NK-92 (cell line): Measurements from ENCODE around the gene THBS2.
"Not testable (repeated sequence)": the region's sequence is repeated elsewhere in the genome, so short reads cannot be mapped to it uniquely, and the experiment has no call there.

Source experiments
- DNase-seq: peaks from one replicate; lab custom pipeline; 2025; ENCODE audit not compliant: unreplicated experiment; lab: John Stamatoyannopoulos, UW

Gene THBS2

GRCh38 chr6:169253337-169254238 is at the start of gene THBS2:
TSS of gene THBS2 (minus strand) at chr6:169253846. CDS start at chr6:169250784, 3,062 bp downstream.
- DNase-seq = no peak

- DNase-seq = no peak
These were observed 49.1 kb upstream of the THBS2 start for GRCh38 chr6:169302716-169303115.

- DNase-seq = no peak
These were observed 48.6 kb upstream of the THBS2 start for GRCh38 chr6:169302255-169302654.

GRCh38 chr6:169300916-169301315 is 47.3 kb upstream of the THBS2 start:
- DNase-seq = no peak

GRCh38 chr6:169298626-169299025 is 45.0 kb upstream of the THBS2 start:
- not testable (repeated sequence) for DNase-seq

- no peak for DNase-seq
These were observed 43.0 kb upstream of the THBS2 start for GRCh38 chr6:169296622-169297021.

GRCh38 chr6:169296170-169296569 is 42.5 kb upstream of the THBS2 start:
- no peak for DNase-seq

GRCh38 chr6:169293196-169293595 is 39.5 kb upstream of the THBS2 start:
- no peak for DNase-seq

GRCh38 chr6:169292338-169293124 is 38.9 kb upstream of the THBS2 start:
- DNase-seq = no peak

- DNase-seq = no peak
These were observed 38.1 kb upstream of the THBS2 start for GRCh38 chr6:169291646-169292337.

- no peak for DNase-seq
These were observed 37.5 kb upstream of the THBS2 start for GRCh38 chr6:169291148-169291547.

- DNase-seq = no peak
These were observed 36.1 kb upstream of the THBS2 start for GRCh38 chr6:169289619-169290339.

- DNase-seq = no peak
These were observed 35.6 kb upstream of the THBS2 start for GRCh38 chr6:169289257-169289618.

GRCh38 chr6:169288591-169288990 is 34.9 kb upstream of the THBS2 start:
- DNase-seq = no peak

GRCh38 chr6:169287675-169288074 is 34.0 kb upstream of the THBS2 start:
- DNase-seq = no peak

- no peak for DNase-seq
These were observed 33.3 kb upstream of the THBS2 start for GRCh38 chr6:169286961-169287360.

GRCh38 chr6:169285165-169285564 is 31.5 kb upstream of the THBS2 start:
- no peak for DNase-seq

GRCh38 chr6:169283924-169284323 is 30.3 kb upstream of the THBS2 start:
- DNase-seq = no peak

- DNase-seq = no peak
These were observed 28.4 kb upstream of the THBS2 start for GRCh38 chr6:169282043-169282442.

- DNase-seq = no peak
These were observed 24.0 kb upstream of the THBS2 start for GRCh38 chr6:169277619-169278018.

GRCh38 chr6:169274781-169275180 is 21.1 kb upstream of the THBS2 start:
- no peak for DNase-seq
